Measurements from ENCODE around the gene TRIM59.
A peak's percentile ranks its signal among the peaks of the same experiment; 100 is the strongest.

The TRIM59 gene

GRCh38 chr3:160398820-160399124 lies 50.8 kb downstream of the TRIM59 start:
- DNase-seq (ENCODE audit: low read depth): no peak
- H3K4me3 ChIP-seq (ENCODE audit: low read depth, low read length): peak overlapping the region; percentile 79
- TF ChIP-seq POLR2A (IDR thresholded peaks at IDR 0.05; ENCODE audit: extremely low read depth, insufficient read length): no peak
- TF ChIP-seq MYC (IDR thresholded peaks at IDR 0.05; ENCODE audit: low read depth, low read length): no peak
- TF ChIP-seq MAX (IDR thresholded peaks at IDR 0.05; ENCODE audit: low read depth, low read length): no peak
- no peak for TF ChIP-seq CTCF (IDR thresholded peaks at IDR 0.05; ENCODE audit: low read depth, low read length)

GRCh38 chr3:160395297-160395696 lies 54.3 kb downstream of the TRIM59 start:
- no peak overlapping the region for H3K4me3 ChIP-seq (ENCODE audit: low read depth, low read length)
- DNase-seq (ENCODE audit: low read depth): peak; percentile 16
- TF ChIP-seq MAX (IDR thresholded peaks at IDR 0.05; ENCODE audit: low read depth, low read length) (no peak), CTCF (IDR thresholded peaks at IDR 0.05; ENCODE audit: low read depth, low read length) (no peak), MYC (IDR thresholded peaks at IDR 0.05; ENCODE audit: low read depth, low read length) (no peak), POLR2A (IDR thresholded peaks at IDR 0.05; ENCODE audit: extremely low read depth, insufficient read length) (no peak)

- H3K4me3 ChIP-seq (ENCODE audit: low read depth, low read length): no peak overlapping the region
- TF ChIP-seq CTCF (IDR thresholded peaks at IDR 0.05; ENCODE audit: low read depth, low read length) (no peak), MAX (IDR thresholded peaks at IDR 0.05; ENCODE audit: low read depth, low read length) (no peak), MYC (IDR thresholded peaks at IDR 0.05; ENCODE audit: low read depth, low read length) (no peak), POLR2A (IDR thresholded peaks at IDR 0.05; ENCODE audit: extremely low read depth, insufficient read length) (no peak)
- no peak for DNase-seq (ENCODE audit: low read depth)
Observed at GRCh38 chr3:160394009-160394392, 55.6 kb downstream of the TRIM59 start.

GRCh38 chr3:160393346-160394008 lies 56.1 kb downstream of the TRIM59 start:
- no peak for DNase-seq (ENCODE audit: low read depth)
- H3K4me3 ChIP-seq (ENCODE audit: low read depth, low read length): no peak overlapping the region
- no peak for TF ChIP-seq MAX (IDR thresholded peaks at IDR 0.05; ENCODE audit: low read depth, low read length)
- no peak for TF ChIP-seq CTCF (IDR thresholded peaks at IDR 0.05; ENCODE audit: low read depth, low read length)
- TF ChIP-seq POLR2A (IDR thresholded peaks at IDR 0.05; ENCODE audit: extremely low read depth, insufficient read length): no peak
- no peak for TF ChIP-seq MYC (IDR thresholded peaks at IDR 0.05; ENCODE audit: low read depth, low read length)

GRCh38 chr3:160392798-160393197 lies 56.8 kb downstream of the TRIM59 start:
- no peak for DNase-seq (ENCODE audit: low read depth)
- TF ChIP-seq POLR2A (IDR thresholded peaks at IDR 0.05; ENCODE audit: extremely low read depth, insufficient read length) (no peak), MYC (IDR thresholded peaks at IDR 0.05; ENCODE audit: low read depth, low read length) (no peak), MAX (IDR thresholded peaks at IDR 0.05; ENCODE audit: low read depth, low read length) (no peak), CTCF (IDR thresholded peaks at IDR 0.05; ENCODE audit: low read depth, low read length) (no peak)
- no peak overlapping the region for H3K4me3 ChIP-seq (ENCODE audit: low read depth, low read length)

All from NB4 (cell line).